IMR-90 (cell line): ENCODE measurements around the gene TSC2. TPM values are rescaled to one million over a fixed set of nuclear protein-coding genes. Genes with fewer than 3 reads are reported as not detected.

ENCODE experiments used
- ATAC-seq: fragments of 200-7000 bp; cut with Tn5 transposase; 2 replicates; pipeline ENCODE4 v1.9.1; 2020; ENCODE audit warnings: low read depth, mild to moderate bottlenecking, moderate library complexity
- BruUV-seq: library from RNA; stranded (reverse); fragments of 400-500 nt; replicated peaks from 2 replicates; lab custom pipeline; 2021; lab: Mats Ljungman, UMichigan
- CTCF ChIA-PET: fragments of 300-600 bp; formaldehyde crosslinking; extraction: SDS; loops from one replicate; lab custom pipeline; 2021; ENCODE audit warnings: antibody characterized with exemption; lab: Yijun Ruan, JAX
- POLR2A ChIA-PET: fragments of 300-600 bp; sonication (Branson Sonifier 250); formaldehyde crosslinking; loops from one replicate; lab custom pipeline; 2022; ENCODE audit warnings: antibody characterized with exemption; ENCODE audit not compliant: unreplicated experiment; lab: Charles Lee
- DNase-seq: peaks from one replicate; pipeline ENCODE4 v3.0.0; 2013
- H2AFZ ChIP-seq: replicated peaks from 2 replicates; pipeline ENCODE3; 2013; ENCODE audit warnings: low read length, mild to moderate bottlenecking; ENCODE audit not compliant: poor library complexity
- H2AK5ac ChIP-seq: 2 replicates; pipeline ENCODE4 v1.6.1; 2013; ENCODE audit warnings: low read depth, low read length, inconsistent platforms
- H2AK9ac ChIP-seq: replicated peaks from 2 replicates; pipeline ENCODE3; 2013; ENCODE audit warnings: mild to moderate bottlenecking, low read depth, low read length, moderate library complexity; ENCODE audit not compliant: poor library complexity
- H2BK120ac ChIP-seq: 2 replicates; pipeline ENCODE4 v1.6.1; 2013; ENCODE audit warnings: low read depth, low read length, inconsistent platforms
- H2BK15ac ChIP-seq: 3 replicates; pipeline ENCODE4 v1.6.1; 2013; ENCODE audit warnings: low read depth, low read length, inconsistent platforms
- H2BK20ac ChIP-seq: 2 replicates; pipeline ENCODE4 v1.6.1; 2013; ENCODE audit warnings: low read depth, mild to moderate bottlenecking, inconsistent platforms, low read length, moderate library complexity
- H2BK5ac ChIP-seq: 2 replicates; pipeline ENCODE4 v1.6.1; 2013; ENCODE audit warnings: mild to moderate bottlenecking, low read depth, low read length, inconsistent platforms; ENCODE audit not compliant: poor library complexity, severe bottlenecking
- H3K14ac ChIP-seq: replicated peaks from 2 replicates; pipeline ENCODE4 v1.6.1; 2013; ENCODE audit warnings: low read depth, low read length, inconsistent platforms
- H3K18ac ChIP-seq: 2 replicates; pipeline ENCODE4 v1.6.1; 2013; ENCODE audit warnings: low read depth, low read length, control low read depth
- H3K23ac ChIP-seq: 2 replicates; pipeline ENCODE4 v1.6.1; 2013; ENCODE audit warnings: low read depth, low read length, inconsistent platforms
- H3K27ac ChIP-seq: 2 replicates; pipeline ENCODE4 v1.5.1; 2013; ENCODE audit warnings: mild to moderate bottlenecking, control low read depth, low read length; ENCODE audit not compliant: insufficient read depth
- H3K27me3 ChIP-seq: 2 replicates; pipeline ENCODE4 v1.6.1; 2013; ENCODE audit warnings: low read length; ENCODE audit not compliant: control insufficient read depth, insufficient read depth
- H3K36me3 ChIP-seq: 2 replicates; pipeline ENCODE4 v1.6.1; 2013; ENCODE audit warnings: low read length, mixed read lengths; ENCODE audit not compliant: control insufficient read depth, insufficient read depth
- H3K4ac ChIP-seq: 2 replicates; pipeline ENCODE4 v1.6.1; 2013; ENCODE audit warnings: low read depth, low read length, inconsistent platforms
- H3K4me1 ChIP-seq: 2 replicates; pipeline ENCODE4 v1.6.1; 2013; ENCODE audit warnings: low read length, mixed read lengths; ENCODE audit not compliant: control insufficient read depth, insufficient read depth
- H3K4me2 ChIP-seq: 2 replicates; pipeline ENCODE4 v1.6.1; 2013; ENCODE audit warnings: low read depth, mild to moderate bottlenecking, control low read depth, low read length, moderate library complexity
- H3K4me3 ChIP-seq: 2 replicates; pipeline ENCODE4 v1.5.1; 2013; ENCODE audit warnings: low read depth, mild to moderate bottlenecking, control low read depth, low read length, moderate library complexity; ENCODE audit not compliant: insufficient read depth
- H3K56ac ChIP-seq: 2 replicates; pipeline ENCODE4 v1.6.1; 2013; ENCODE audit warnings: low read length, inconsistent platforms; ENCODE audit not compliant: insufficient read depth; ENCODE audit errors: extremely low read depth
- H3K79me1 ChIP-seq, 2 experiments: 2 replicates each; pipeline ENCODE4 v1.6.1; 2013; ENCODE audit warnings: low read length in 2 of 2, inconsistent platforms in 1 of 2, low read depth in 1 of 2
- H3K9ac ChIP-seq: 2 replicates; pipeline ENCODE4 v1.6.1; 2013; ENCODE audit warnings: low read depth, low read length, control low read depth
- H3K9me1 ChIP-seq: 2 replicates; pipeline ENCODE4 v1.6.1; 2013; ENCODE audit warnings: low read length, inconsistent platforms; ENCODE audit not compliant: insufficient read depth
- H3K9me3 ChIP-seq: 2 replicates; pipeline ENCODE4 v1.6.1; 2013; ENCODE audit warnings: low read length; ENCODE audit not compliant: control insufficient read depth, insufficient read depth
- H4K20me1 ChIP-seq: 2 replicates; pipeline ENCODE4 v1.6.1; 2013; ENCODE audit warnings: low read length, inconsistent platforms; ENCODE audit not compliant: insufficient read depth
- H4K5ac ChIP-seq: 2 replicates; pipeline ENCODE4 v1.6.1; 2013; ENCODE audit warnings: mild to moderate bottlenecking, low read depth, low read length, control low read depth
- H4K8ac ChIP-seq, 2 experiments: 2 replicates each; pipeline ENCODE4 v1.6.1; 2013; ENCODE audit warnings: low read depth in 2 of 2, low read length in 2 of 2, control low read depth in 1 of 2, inconsistent platforms in 1 of 2
- H4K91ac ChIP-seq: 2 replicates; pipeline ENCODE4 v1.6.1; 2013; ENCODE audit warnings: low read depth, low read length, inconsistent platforms; ENCODE audit not compliant: insufficient read depth
- BHLHE40 ChIP-seq: fragments of 150-350 bp; IDR thresholded peaks from 2 replicates; pipeline ENCODE4 v1.6.1; 2016; ENCODE audit warnings: mild to moderate bottlenecking, low read depth, low read length
- CEBPB ChIP-seq: IDR thresholded peaks from 2 replicates; pipeline ENCODE4 v1.6.1; 2012; ENCODE audit warnings: low read depth, low read length, improper control_type of control experiment
- CHD1 ChIP-seq: IDR thresholded peaks from 2 replicates; pipeline ENCODE4 v1.6.1; 2012; ENCODE audit warnings: low read depth, low read length, improper control_type of control experiment
- FOS ChIP-seq: fragments of 150-350 bp; IDR thresholded peaks from 2 replicates; pipeline ENCODE4 v1.6.1; 2016; ENCODE audit warnings: low read depth, low read length
- MAFK ChIP-seq: IDR thresholded peaks from 2 replicates; pipeline ENCODE4 v1.6.1; 2012; ENCODE audit warnings: low read depth, low read length, improper control_type of control experiment
- MAZ ChIP-seq: IDR thresholded peaks from 2 replicates; pipeline ENCODE4 v1.6.1; 2012; ENCODE audit warnings: low read depth, mild to moderate bottlenecking, low read length, improper control_type of control experiment, moderate library complexity, borderline replicate concordance
- MXI1 ChIP-seq: IDR thresholded peaks from 2 replicates; pipeline ENCODE4 v1.6.1; 2012; ENCODE audit warnings: low read depth, mild to moderate bottlenecking, low read length, moderate library complexity, borderline replicate concordance
- NFE2L2 ChIP-seq: fragments of 150-350 bp; IDR thresholded peaks from 2 replicates; pipeline ENCODE4 v1.6.1; 2016; ENCODE audit warnings: low read depth, mild to moderate bottlenecking, low read length
- POLR2A ChIP-seq: IDR thresholded peaks from 2 replicates; pipeline ENCODE4 v1.6.1; 2012; ENCODE audit warnings: mild to moderate bottlenecking, low read depth, low read length
- RAD21 ChIP-seq: IDR thresholded peaks from 2 replicates; pipeline ENCODE4 v1.6.1; 2012; ENCODE audit warnings: low read length, improper control_type of control experiment
- SMC3 ChIP-seq: fragments of 150-350 bp; IDR thresholded peaks from 2 replicates; pipeline ENCODE4 v1.6.1; 2016; ENCODE audit warnings: low read depth, mild to moderate bottlenecking, antibody characterized with exemption, low read length, moderate library complexity
- WGBS, 2 experiments: methylation state at CpG; one replicate each; pipeline versions ENCODE4 v1.1.5 to v1.1.7; 2013; ENCODE audit warnings: missing lambda C conversion rate in 2 of 2; ENCODE audit not compliant: insufficient read length in 1 of 2; ENCODE audit errors: extremely low coverage in 2 of 2; 5-methylcytosine and 5-hydroxymethylcytosine counted together
- dilution Hi-C: fragments of 300-500 bp; cut with HindIII; formaldehyde crosslinking; loops from one replicate; pipeline ENCODE4 v1.14.3; 2018; ENCODE audit warnings: low sequenced_read_pairs; ENCODE audit not compliant: unreplicated experiment
- in situ Hi-C: fragments of 300-500 bp; cut with MboI; formaldehyde crosslinking; loops from 3 replicates; pipeline ENCODE4 v1.14.3; 2019; ENCODE audit warnings: low sequenced_read_pairs, inconsistent platforms, mixed read lengths
- intact Hi-C: fragments of 100-400 bp; cut with micrococcal nuclease; formaldehyde crosslinking; loops from 2 replicates; pipeline ENCODE4 v1.10.0; 2022
- polyA plus RNA-seq, 3 experiments: library from polyadenylated mRNA; depleted of rRNA; stranded (reverse); fragments of >200 nt; gene quantifications; 2 replicates each; pipeline ENCODE4 v1.2.3, GENCODE V29; 2012; ENCODE audit warnings: low replicate concordance in 1 of 3
- total RNA-seq: library from RNA; depleted of rRNA; stranded (reverse); fragments of >200 nt; gene quantifications from 2 replicates; pipeline ENCODE4 v1.2.3, GENCODE V29; 2012
- TF ChIP-seq, protein P1 (sequence below): conservative IDR thresholded peaks from 2 replicates; pipeline ENCODE4 v1.5.1; 2012; ENCODE audit warnings: mild to moderate bottlenecking, low read depth, low read length, improper control_type of control experiment
- TF ChIP-seq, protein P2 (sequence below): fragments of 150-350 bp; IDR thresholded peaks from 2 replicates; pipeline ENCODE4 v1.6.1; 2016; ENCODE audit warnings: low read depth, mild to moderate bottlenecking, low read length, moderate library complexity, borderline replicate concordance
- TF ChIP-seq, protein P3 (sequence below): fragments of 150-350 bp; IDR thresholded peaks from 2 replicates; pipeline ENCODE4 v1.6.1; 2017; ENCODE audit warnings: mild to moderate bottlenecking, antibody characterized with exemption, low read length, low read depth

Gene TSC2
- total and polyA plus RNA-seq, 2 of the 4 experiments (the other 2 are of a cell fraction): 31.4 to 88.6 TPM

DNA sequence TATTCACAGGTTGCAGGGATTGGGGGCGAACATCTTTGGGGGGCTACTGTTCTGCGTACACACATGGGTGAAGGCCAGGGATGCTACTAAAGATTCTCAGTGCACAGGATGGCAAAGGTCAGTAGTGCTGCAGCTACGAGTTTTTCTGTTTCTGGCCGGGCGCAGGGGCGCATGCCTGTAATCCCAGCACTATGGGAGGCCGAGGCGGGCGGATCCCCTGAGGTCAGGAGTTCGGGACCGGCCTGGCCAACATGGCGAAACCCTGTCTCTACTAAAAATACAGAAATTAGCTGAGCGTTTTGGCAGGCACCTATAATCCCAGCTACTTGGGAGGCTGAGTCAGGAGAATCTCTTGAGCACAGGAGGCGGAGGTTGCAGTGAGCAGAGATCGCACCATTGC lies 34.3 kb upstream of the TSC2 start:
- Histone ChIP-seq H3K23ac (no peak overlapping the region), H4K20me1 (peaks cover 6% of the 10 kb centered on the region), H4K91ac (no peak overlapping the region), H3K4me1 (peaks cover 10% of the 10 kb centered on the region), H3K18ac (no peak overlapping the region), H3K14ac (no peak overlapping the region), H2BK20ac (no peak overlapping the region), H3K9ac (no peak overlapping the region), H3K4me3 (no peak overlapping the region), H2AK9ac (no peak overlapping the region), H3K27me3 (no peaks in the 10 kb centered on the region), H2BK5ac (no peak overlapping the region), H3K9me3 (no peaks in the 10 kb centered on the region), H2AK5ac (no peak overlapping the region), H3K79me1 (peaks cover 9 to 19% of the 10 kb centered on the region in 2 experiments; a peak in 3 of 4 replicates), H3K36me3 (no peaks in the 10 kb centered on the region), H2BK120ac (no peak overlapping the region), H2BK15ac (no peak overlapping the region), H4K8ac (no peak overlapping the region), H4K5ac (no peak overlapping the region), H3K56ac (no peak overlapping the region), H3K9me1 (peaks cover 6% of the 10 kb centered on the region), H3K4me2 (no peak overlapping the region), H3K27ac (no peak overlapping the region), H3K4ac (no peak overlapping the region), H2AFZ (no peak overlapping the region)
- ATAC-seq (no peak), DNase-seq (no peak)
- WGBS, 2 experiments: 93% methylated on average over 6 of the region's 15 CpGs; no CpG with 5 or more reads in 1 of the 2 experiments
- in situ Hi-C loops (no loop called here), dilution Hi-C loops (no loop called here), intact Hi-C loops (no loop called here)
- no peak for TF ChIP-seq NFE2L2
- no peak for TF ChIP-seq FOS
- TF ChIP-seq BHLHE40: no peak
- TF ChIP-seq, protein P1, sequence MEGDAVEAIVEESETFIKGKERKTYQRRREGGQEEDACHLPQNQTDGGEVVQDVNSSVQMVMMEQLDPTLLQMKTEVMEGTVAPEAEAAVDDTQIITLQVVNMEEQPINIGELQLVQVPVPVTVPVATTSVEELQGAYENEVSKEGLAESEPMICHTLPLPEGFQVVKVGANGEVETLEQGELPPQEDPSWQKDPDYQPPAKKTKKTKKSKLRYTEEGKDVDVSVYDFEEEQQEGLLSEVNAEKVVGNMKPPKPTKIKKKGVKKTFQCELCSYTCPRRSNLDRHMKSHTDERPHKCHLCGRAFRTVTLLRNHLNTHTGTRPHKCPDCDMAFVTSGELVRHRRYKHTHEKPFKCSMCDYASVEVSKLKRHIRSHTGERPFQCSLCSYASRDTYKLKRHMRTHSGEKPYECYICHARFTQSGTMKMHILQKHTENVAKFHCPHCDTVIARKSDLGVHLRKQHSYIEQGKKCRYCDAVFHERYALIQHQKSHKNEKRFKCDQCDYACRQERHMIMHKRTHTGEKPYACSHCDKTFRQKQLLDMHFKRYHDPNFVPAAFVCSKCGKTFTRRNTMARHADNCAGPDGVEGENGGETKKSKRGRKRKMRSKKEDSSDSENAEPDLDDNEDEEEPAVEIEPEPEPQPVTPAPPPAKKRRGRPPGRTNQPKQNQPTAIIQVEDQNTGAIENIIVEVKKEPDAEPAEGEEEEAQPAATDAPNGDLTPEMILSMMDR: no peak
- TF ChIP-seq, protein P2, sequence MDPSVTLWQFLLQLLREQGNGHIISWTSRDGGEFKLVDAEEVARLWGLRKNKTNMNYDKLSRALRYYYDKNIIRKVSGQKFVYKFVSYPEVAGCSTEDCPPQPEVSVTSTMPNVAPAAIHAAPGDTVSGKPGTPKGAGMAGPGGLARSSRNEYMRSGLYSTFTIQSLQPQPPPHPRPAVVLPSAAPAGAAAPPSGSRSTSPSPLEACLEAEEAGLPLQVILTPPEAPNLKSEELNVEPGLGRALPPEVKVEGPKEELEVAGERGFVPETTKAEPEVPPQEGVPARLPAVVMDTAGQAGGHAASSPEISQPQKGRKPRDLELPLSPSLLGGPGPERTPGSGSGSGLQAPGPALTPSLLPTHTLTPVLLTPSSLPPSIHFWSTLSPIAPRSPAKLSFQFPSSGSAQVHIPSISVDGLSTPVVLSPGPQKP: no peak
- TF ChIP-seq POLR2A: no peak
- TF ChIP-seq SMC3: no peak
- TF ChIP-seq CEBPB: no peak
- no peak for TF ChIP-seq CHD1
- no peak for TF ChIP-seq RAD21
- no peak for TF ChIP-seq MAZ
- TF ChIP-seq MAFK: no peak
- TF ChIP-seq, protein P3, sequence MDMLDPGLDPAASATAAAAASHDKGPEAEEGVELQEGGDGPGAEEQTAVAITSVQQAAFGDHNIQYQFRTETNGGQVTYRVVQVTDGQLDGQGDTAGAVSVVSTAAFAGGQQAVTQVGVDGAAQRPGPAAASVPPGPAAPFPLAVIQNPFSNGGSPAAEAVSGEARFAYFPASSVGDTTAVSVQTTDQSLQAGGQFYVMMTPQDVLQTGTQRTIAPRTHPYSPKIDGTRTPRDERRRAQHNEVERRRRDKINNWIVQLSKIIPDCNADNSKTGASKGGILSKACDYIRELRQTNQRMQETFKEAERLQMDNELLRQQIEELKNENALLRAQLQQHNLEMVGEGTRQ: no peak
- TF ChIP-seq MXI1: no peak
- POLR2A ChIA-PET: no interaction called here
- CTCF ChIA-PET: interaction anchor here (1.7 kb wide), 1 partner anchor 10 kb away, joined by 8 read pairs; no protein-coding TSS in a partner anchor
- no TSS peak for BruUV-seq
